Measurements from ENCODE around the gene CEMIP. TPM values are rescaled to one million over a fixed set of nuclear protein-coding genes. Genes with fewer than 3 reads are reported as not detected.

Gene CEMIP
- total RNA-seq, 4 donors from 2014 or later = 0.04 TPM; not detected in 3

DNA sequence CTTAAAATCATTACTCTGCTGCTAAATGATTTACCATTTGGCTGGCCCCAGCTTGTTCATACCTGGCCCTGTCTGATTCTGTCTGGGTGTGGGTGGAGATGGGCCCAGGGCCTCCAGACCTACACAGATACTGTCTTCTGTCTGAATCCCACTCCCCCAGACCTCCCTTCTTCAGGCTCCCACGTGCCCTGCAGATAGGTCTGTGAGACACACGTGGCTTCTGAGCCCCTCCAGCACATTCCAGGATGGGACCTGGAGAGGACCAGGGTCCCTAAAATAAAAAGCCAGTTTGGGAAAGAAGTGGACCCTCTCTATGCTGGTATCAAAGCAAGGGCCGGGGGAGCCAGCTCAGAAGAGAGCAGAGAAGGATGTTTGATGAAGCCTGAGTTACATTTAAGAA lies 14.6 kb upstream of the CEMIP start:
- TF ChIP-seq POLR2A (IDR thresholded peaks at IDR 0.05) = no peak
- TF ChIP-seq, protein P1, sequence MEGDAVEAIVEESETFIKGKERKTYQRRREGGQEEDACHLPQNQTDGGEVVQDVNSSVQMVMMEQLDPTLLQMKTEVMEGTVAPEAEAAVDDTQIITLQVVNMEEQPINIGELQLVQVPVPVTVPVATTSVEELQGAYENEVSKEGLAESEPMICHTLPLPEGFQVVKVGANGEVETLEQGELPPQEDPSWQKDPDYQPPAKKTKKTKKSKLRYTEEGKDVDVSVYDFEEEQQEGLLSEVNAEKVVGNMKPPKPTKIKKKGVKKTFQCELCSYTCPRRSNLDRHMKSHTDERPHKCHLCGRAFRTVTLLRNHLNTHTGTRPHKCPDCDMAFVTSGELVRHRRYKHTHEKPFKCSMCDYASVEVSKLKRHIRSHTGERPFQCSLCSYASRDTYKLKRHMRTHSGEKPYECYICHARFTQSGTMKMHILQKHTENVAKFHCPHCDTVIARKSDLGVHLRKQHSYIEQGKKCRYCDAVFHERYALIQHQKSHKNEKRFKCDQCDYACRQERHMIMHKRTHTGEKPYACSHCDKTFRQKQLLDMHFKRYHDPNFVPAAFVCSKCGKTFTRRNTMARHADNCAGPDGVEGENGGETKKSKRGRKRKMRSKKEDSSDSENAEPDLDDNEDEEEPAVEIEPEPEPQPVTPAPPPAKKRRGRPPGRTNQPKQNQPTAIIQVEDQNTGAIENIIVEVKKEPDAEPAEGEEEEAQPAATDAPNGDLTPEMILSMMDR (IDR thresholded peaks at IDR 0.05 in 4 of 5, conservative IDR thresholded peaks at IDR 0.05 in 1 of 5) = no peak
- DNase-seq (no peak), ATAC-seq (no peak)
- in situ Hi-C loops (cut with MboI; ENCODE audit: low sequenced_read_pairs in 4 of 4) = no loop called here
- H3K9me3 ChIP-seq = no peaks in the 10 kb centered on the region
- intact Hi-C loops (cut with DNase I; ENCODE audit: low total_unique reads) = no loop called here
- no peak overlapping the region for H3K4me3 ChIP-seq
- H3K4me1 ChIP-seq = no peaks in the 10 kb centered on the region
- H3K36me3 ChIP-seq = no peaks in the 10 kb centered on the region
- no peak overlapping the region for H3K27ac ChIP-seq
- no peaks in the 10 kb centered on the region for H3K27me3 ChIP-seq

DNA sequence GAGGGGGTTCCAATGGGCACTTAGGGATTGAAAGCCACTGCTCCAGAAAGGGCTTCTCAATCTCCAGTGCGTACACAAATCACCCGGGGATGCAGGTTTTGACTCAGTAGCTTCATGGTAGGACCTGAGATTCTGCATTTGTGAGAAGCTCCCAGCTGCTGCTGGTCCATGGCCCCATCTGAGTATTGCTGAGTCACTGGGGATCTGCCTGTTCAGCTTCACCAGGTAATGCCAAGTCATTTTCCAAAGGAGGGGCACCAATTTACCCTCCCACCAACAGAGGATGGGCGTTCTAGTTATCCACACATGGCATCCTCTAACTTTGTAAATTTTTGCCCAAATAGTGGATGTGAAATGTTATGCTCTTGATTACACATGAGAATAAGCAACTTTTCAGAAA lies 12.9 kb upstream of the CEMIP start:
- Histone ChIP-seq H3K9me3 (no peaks in the 10 kb centered on the region), H3K4me3 (no peak overlapping the region), H3K27ac (no peak overlapping the region), H3K4me1 (no peaks in the 10 kb centered on the region), H3K36me3 (no peaks in the 10 kb centered on the region), H3K27me3 (no peaks in the 10 kb centered on the region)
- ATAC-seq (no peak), DNase-seq (no peak)
- in situ Hi-C loops (cut with MboI; ENCODE audit: low sequenced_read_pairs in 4 of 4) (no loop called here), intact Hi-C loops (cut with DNase I; ENCODE audit: low total_unique reads) (no loop called here)
- TF ChIP-seq, protein P1 (IDR thresholded peaks at IDR 0.05 in 4 of 5, conservative IDR thresholded peaks at IDR 0.05 in 1 of 5) = no peak
- TF ChIP-seq POLR2A (IDR thresholded peaks at IDR 0.05) = no peak

DNA sequence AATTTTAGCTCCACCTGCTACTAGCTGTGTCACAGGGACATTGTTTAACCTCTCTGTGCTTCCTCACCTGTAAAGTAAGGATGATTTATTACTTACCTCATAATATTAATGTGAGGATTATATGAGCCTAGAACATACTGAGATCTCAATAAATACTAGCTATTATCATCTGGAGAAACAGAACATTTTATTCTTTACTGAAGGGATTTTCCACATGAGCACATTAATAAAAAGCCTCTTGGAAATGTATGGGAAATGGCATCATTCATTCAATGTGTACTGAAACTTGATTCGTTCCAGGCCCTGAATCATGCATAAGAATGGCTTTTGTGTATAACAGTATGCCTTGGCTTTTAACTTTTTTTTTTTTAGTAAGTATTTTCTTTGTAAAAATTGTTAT lies 11.0 kb upstream of the CEMIP start:
- no peaks in the 10 kb centered on the region for H3K27me3 ChIP-seq
- TF ChIP-seq, protein P1 (IDR thresholded peaks at IDR 0.05 in 4 of 5, conservative IDR thresholded peaks at IDR 0.05 in 1 of 5) = no peak
- TF ChIP-seq POLR2A (IDR thresholded peaks at IDR 0.05) = no peak
- no peak for ATAC-seq
- no peak for DNase-seq
- H3K27ac ChIP-seq = no peak overlapping the region
- in situ Hi-C loops (cut with MboI; ENCODE audit: low sequenced_read_pairs in 4 of 4) (no loop called here), intact Hi-C loops (cut with DNase I; ENCODE audit: low total_unique reads) (no loop called here)
- no peak overlapping the region for H3K4me3 ChIP-seq
- H3K4me1 ChIP-seq = no peaks in the 10 kb centered on the region
- H3K36me3 ChIP-seq = no peaks in the 10 kb centered on the region
- H3K9me3 ChIP-seq = no peaks in the 10 kb centered on the region

DNA sequence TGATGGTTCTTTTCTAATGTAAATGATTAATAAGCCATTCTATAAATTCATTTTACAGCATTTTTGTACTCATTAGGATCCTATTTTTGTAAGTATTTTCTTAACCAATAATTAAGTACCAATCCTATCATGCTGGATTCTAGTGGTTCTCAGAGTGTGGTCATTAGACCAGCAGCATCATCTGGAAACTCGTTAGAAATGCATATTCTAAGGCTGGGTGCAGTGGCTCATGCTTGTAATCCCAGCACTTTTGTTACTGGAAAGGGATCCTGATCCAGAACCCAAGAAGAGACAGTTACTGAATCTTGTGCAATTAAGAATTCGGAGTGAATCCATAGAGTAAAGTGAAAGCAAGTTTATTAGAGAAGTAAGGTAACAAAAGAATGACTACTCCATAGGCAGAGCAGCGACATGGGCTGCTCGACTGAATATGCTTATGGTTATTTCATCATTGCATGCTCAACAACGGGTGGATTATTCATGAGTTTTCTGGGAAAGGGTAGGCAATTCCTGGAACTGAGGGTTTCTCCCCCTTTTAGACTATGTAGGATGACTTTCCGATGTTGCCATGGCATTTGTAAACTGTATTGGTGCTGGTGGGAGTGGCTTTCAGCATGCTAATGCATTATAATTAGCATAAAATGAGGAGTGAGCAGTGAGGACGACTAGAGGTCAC lies 9.9 kb upstream of the CEMIP start:
- Histone ChIP-seq H3K9me3 (no peaks in the 10 kb centered on the region), H3K4me1 (no peaks in the 10 kb centered on the region), H3K27me3 (no peaks in the 10 kb centered on the region), H3K36me3 (no peaks in the 10 kb centered on the region), H3K4me3 (no peak overlapping the region), H3K27ac (no peak overlapping the region)
- TF ChIP-seq POLR2A (IDR thresholded peaks at IDR 0.05) = no peak
- TF ChIP-seq, protein P1 (IDR thresholded peaks at IDR 0.05 in 4 of 5, conservative IDR thresholded peaks at IDR 0.05 in 1 of 5) = no peak
- in situ Hi-C loops (cut with MboI; ENCODE audit: low sequenced_read_pairs in 4 of 4) = no loop called here
- no peak for DNase-seq
- no peak for ATAC-seq
- intact Hi-C loops (cut with DNase I; ENCODE audit: low total_unique reads) = no loop called here
